SIG-M5 treated with dmso at 0.1 percent for 504 hours (cell line): ENCODE measurements around the gene CDK5R2.

Experiments
- DNase-seq: peaks from one replicate; lab custom pipeline; 2025; ENCODE audit not compliant: unreplicated experiment; lab: John Stamatoyannopoulos, UW

The CDK5R2 gene

GRCh38 chr2:218961651-218962570, 2.4 kb downstream of the CDK5R2 start:
- no peak for DNase-seq

GRCh38 chr2:218962859-218963492, 3.5 kb downstream of the CDK5R2 start:
- DNase-seq = no peak

DNA sequence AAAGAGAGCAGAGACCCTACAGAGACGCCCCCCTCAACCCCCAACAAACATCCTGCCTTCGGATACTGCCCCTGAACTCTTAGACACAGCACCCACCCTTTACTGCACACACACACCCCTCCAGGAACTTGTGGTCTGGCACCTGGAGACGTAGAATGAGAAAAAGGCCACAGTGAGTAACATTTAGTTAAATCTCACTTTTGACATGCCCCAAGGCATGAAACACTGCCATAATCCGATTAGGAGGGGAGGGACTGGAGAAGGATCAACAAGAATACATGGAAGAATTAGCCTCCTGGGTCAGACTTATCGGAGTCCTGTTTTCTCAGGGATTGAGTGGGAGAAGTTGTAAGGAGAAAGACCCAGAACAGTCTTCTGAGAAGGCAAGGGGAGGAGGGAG, 4.1 kb downstream of the CDK5R2 start:
- DNase-seq = no peak

- DNase-seq = no peak
Measured at GRCh38 chr2:218964041-218964771, 4.7 kb downstream of the CDK5R2 start.

DNA sequence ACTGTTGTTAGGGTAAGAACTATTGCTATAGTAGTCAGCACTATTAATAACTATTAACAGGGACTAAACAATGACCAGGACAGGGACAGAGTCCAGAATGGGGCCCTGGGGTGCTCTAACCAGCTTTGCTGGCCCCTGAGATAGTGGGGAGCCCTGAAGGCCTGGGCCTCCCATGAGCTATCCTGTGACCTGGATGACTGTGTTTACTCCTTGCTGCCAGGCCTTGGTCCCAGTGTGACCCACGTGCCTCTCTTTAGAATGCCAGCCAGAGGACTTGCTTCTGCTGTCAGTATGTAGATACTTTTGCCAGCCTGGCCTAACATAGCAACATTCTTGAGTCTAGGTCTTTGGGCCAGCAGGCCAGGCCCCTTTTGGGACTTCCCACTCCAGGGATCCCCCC, 11.4 kb downstream of the CDK5R2 start:
- no peak for DNase-seq

DNA sequence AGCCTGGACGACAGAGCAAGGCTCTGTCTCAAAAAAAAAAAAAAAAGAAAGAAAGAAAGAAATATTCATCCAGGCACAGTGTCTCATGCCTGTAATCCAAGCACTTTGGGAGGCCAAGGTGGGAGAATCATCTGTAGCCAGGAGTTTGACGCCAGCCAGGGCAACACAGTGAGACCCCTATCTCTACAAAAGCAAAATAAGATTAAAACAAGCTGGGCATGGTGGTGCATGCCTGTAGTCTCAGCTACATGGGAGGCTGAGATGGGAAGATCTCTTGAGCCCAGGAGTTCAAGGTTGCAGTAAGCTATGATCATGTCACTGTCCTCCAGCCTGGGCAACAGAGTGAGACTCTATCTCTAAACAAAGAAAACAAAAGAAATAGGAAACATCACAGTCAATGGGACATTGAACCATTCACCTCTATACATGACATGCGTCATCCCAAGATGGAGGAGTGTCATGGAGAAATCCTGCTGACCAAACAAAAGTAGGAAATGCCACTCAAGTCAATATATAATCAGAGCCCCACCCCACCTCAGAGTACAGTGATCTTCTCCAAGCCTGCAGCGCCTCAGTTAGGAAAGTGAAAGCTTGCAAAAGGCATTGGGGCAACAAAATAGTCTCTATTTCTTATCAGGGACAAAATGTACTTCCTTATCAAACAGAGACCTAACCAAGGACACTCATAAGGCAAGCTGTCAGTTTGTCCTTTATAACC, 15.8 kb downstream of the CDK5R2 start:
- no peak for DNase-seq

GRCh38 chr2:218979846-218980734, 20.6 kb downstream of the CDK5R2 start:
- peak; percentile 82 for DNase-seq

- no peak for DNase-seq
Measured at GRCh38 chr2:218980735-218981389, 21.4 kb downstream of the CDK5R2 start.

GRCh38 chr2:218981390-218981880, 22.0 kb downstream of the CDK5R2 start:
- no peak for DNase-seq

DNA sequence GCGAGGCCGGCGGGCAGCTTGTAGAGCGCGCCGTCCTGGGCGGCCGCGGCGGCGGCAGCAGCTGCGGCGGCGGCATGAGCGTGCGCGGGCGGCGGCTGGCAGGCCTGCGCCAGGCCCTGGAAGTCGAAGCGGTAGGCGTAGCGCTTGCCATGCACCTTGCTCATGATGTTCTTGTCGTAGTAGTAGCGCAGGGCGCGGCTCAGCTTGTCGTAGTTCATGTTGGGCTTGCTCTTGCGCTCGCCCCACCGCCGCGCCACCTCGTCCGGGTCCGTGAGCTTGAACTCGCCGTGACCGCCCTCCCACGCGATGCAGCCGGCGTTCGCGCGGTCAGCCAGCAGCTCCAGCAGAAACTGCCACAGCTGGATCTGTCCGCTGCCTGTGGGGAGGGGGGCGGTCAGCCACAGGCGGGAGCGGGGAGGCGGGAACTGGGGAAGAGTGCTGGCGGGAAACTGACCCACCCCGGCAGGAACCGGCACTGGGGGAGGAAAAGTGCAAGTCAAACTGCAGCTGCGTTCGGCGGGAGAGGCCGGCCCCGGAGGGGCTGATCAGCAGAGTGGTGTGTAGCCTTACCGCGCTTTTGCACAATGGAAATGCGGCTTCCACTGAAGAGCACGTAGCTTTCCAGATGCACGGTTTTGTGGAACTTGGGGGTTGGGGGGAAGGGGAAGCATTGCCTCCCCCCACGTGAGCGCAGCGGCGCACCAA, 22.6 kb downstream of the CDK5R2 start:
- DNase-seq = no peak

- DNase-seq = no peak
Measured at GRCh38 chr2:218982586-218983262, 23.3 kb downstream of the CDK5R2 start.

DNA sequence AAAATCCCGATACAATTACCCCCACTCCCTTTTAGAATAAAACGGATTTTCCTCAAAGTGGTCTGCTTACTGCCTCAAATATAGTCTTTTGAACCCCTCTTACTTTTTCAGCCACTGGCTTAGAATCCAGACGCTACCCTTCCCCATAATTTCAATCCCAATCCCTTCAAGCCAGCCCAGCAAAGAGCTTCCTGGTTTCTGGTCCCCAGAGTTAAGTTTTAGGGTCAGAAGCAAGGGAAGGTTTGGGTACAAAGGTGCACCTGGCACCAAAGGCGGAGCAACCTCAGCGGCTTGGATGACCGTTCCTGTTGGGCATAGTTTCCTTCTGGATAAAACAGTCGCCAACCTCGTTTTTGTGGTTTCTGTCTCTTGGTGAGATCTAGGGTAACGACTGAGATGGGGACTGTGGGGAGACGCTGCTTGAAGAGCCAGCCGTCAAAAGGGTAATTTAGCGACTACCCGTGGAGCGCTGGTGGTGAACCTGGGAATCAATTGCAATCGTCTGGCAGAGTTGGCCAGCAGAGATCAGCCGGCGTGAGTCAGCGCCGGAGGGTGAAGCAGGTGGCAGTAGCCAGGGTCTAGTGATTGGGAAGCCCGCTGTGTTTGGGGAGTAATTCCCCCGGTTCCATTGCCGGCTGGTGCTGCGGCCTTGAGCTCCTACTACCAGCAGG, 23.9 kb downstream of the CDK5R2 start:
- no peak for DNase-seq

DNA sequence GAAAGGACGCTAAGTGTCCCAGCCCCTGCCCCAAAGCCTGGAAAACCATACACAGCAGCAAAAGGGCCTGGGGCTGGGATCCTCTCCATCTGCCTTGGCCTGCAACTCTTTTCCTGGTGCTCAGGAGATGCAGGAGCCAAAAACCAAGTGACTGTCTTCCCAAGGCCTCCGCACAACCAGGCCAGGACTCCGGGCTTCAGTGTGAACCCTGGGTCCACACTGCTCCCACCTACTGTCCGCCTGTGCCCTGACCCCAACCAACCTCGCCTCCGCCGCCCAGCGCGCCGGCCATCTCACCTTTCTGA, 24.4 kb downstream of the CDK5R2 start:
- DNase-seq = no peak

DNA sequence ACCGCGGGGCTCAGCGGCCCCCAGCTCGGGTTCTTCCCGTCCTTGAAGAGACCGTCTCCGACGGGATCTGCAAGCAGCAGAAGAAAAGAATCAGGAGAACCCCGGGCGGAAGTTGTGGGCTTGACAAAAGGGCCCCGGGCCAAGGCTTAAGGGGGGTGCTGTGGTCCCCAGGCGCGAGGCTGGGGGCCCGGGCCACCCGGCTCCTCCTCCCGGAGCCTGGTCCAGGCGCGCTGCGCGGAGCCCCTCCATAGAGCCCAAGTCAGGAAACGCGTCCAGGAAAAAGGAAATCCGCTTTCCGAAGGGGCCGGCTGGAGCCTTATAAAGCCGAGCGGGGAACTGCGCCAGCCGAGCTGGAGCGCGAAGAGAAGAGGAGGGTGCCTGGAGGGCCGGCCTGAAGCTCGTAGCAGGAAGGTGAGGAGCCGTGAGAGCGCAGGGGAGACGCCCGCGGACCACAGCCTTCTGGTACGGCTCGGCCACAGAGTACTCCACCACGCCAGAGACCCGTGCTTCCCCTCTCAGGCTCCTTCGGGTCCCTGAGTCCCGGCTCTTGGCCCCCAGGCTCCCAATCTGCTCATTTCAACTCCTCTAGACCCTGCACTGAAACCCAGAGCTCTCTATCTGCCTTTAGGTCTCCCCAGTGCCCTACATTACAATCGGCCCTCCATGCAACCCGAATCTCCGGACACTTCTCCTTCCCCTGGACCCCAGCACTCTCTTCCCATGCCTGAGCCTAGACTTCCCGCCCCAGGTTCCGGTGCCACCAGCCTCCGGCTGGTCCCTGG, 25.0 kb downstream of the CDK5R2 start:
- DNase-seq = no peak

GRCh38 chr2:218985021-218985324, 25.5 kb downstream of the CDK5R2 start, which contains the start of gene FEV:
Gene FEV (minus strand): TSS chr2:218985184. CDS start chr2:218985075, 109 bp downstream.
- no peak for DNase-seq

DNA sequence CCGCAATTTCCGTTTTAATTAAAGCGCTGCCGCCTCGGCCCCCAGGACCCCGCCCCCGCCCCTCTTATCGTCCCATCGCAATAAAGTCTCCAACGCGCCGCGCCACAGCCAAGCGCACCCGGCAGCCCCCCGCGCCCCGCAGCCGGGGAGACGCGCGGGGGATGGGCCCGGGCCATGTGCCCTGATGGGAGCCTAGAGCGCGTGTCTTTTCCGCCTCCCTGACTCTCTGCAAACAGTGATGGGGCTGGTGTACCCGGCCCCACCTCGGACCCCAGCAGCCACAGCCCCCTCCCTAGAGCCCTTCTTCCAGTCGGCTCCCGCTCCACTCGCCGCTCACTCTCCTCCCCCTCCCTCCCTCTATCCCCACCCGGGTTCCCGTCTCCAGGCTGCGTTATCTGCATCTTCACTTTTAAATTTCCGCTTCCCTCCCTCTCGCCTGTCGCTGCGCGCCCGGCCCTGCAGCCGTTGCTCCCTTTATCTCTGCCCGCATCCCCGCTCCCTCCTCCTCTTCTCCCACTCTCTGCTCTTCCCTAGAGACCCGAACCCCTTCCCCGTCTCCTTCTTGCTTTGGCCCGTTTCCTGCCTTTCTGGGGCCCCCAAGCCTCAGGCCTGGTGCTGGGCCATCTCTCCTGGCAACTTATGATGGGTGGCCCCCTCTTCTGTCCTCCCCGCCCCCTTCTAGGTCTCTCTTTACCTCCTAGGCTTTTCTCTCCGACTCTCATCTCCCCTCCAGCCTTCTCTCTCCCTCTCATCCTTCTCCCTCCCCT, 26.0 kb downstream of the CDK5R2 start:
- DNase-seq = no peak
